ENCODE measurements around the gene TTLL6. TPM values are rescaled to one million over a fixed set of nuclear protein-coding genes. Genes with fewer than 3 reads are reported as not detected.

TTLL6 gene
- total and polyA plus RNA-seq, 2 donors (not counting 3 experiments of a cell fraction or from before 2014, with no cell fraction given): not detected

DNA sequence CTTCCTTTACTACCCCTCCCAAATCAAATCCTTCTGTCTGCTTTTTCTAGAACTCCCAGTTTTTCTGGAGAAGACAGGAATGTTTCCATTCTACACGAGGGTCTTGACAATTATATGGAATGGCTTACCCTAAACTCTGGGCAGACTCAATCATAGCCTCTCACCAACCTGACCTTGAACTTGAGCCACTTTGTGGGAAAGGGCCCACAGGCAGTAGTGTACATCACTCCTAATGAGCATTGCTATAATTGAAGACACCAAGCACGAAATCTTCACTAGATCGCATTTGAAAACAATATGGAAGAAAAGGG is 86.8 kb downstream of the TTLL6 start:
- FAIRE-seq (no peak), DNase-seq (ENCODE audit: low read depth, low spot score) (no peak)
- intact Hi-C loops (cut with micrococcal nuclease) (no loop called here), dilution Hi-C loops (cut with MboI; ENCODE audit: extremely low pct_ligation_motif_present, low sequenced_read_pairs) (no loop called here)
- H3K9me3 ChIP-seq (replicated peaks; ENCODE audit: control insufficient read depth, insufficient read depth, low read length): no peaks in the 10 kb centered on the region
- H3K4me1 ChIP-seq (ENCODE audit: control insufficient read depth, extremely low read depth, insufficient read depth, low read length): no peaks in the 10 kb centered on the region
- TF ChIP-seq GATA2 (IDR thresholded peaks at IDR 0.05; ENCODE audit: insufficient read depth, insufficient read length, low read depth, low read length) (no peak), POLR2A (IDR thresholded peaks at IDR 0.05; ENCODE audit: low read depth, low read length) (no peak), FOS (IDR thresholded peaks at IDR 0.05; ENCODE audit: borderline replicate concordance, insufficient read depth, low read length) (no peak), JUN (IDR thresholded peaks at IDR 0.05; ENCODE audit: borderline replicate concordance, insufficient read depth, insufficient read length, low read depth) (no peak), POLR2AphosphoS5 (IDR thresholded peaks at IDR 0.05; ENCODE audit: insufficient read depth, low read depth, low read length) (no peak), MYC (IDR thresholded peaks at IDR 0.05; ENCODE audit: low read depth, low read length) (no peak), EZH2 (IDR thresholded peaks at IDR 0.05; ENCODE audit: borderline replicate concordance, low read depth, low read length, severe bottlenecking) (no peak)
- TF ChIP-seq, protein P1, sequence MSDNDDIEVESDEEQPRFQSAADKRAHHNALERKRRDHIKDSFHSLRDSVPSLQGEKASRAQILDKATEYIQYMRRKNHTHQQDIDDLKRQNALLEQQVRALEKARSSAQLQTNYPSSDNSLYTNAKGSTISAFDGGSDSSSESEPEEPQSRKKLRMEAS (IDR thresholded peaks at IDR 0.05; ENCODE audit: insufficient read depth, insufficient read length): no peak
- TF ChIP-seq, protein P2, sequence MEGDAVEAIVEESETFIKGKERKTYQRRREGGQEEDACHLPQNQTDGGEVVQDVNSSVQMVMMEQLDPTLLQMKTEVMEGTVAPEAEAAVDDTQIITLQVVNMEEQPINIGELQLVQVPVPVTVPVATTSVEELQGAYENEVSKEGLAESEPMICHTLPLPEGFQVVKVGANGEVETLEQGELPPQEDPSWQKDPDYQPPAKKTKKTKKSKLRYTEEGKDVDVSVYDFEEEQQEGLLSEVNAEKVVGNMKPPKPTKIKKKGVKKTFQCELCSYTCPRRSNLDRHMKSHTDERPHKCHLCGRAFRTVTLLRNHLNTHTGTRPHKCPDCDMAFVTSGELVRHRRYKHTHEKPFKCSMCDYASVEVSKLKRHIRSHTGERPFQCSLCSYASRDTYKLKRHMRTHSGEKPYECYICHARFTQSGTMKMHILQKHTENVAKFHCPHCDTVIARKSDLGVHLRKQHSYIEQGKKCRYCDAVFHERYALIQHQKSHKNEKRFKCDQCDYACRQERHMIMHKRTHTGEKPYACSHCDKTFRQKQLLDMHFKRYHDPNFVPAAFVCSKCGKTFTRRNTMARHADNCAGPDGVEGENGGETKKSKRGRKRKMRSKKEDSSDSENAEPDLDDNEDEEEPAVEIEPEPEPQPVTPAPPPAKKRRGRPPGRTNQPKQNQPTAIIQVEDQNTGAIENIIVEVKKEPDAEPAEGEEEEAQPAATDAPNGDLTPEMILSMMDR (IDR thresholded peaks at IDR 0.05; ENCODE audit: extremely low read depth in 1 of 2, insufficient read depth in 1 of 2, low read depth in 1 of 2, low read length in 2 of 2): no peak
- peaks cover 92 to 97% of the 10 kb centered on the region in 2 experiments for H3K27me3 ChIP-seq (ENCODE audit: control insufficient read depth in 2 of 2, insufficient read depth in 2 of 2, low read length in 2 of 2)
- no peak overlapping the region for H3K4me2 ChIP-seq (ENCODE audit: insufficient read depth, low read length)
- H3K27ac ChIP-seq (ENCODE audit: insufficient read depth, low read depth, low read length): no peak overlapping the region
- no peaks in the 10 kb centered on the region for H3K36me3 ChIP-seq (ENCODE audit: control insufficient read depth in 2 of 2, extremely low read depth in 1 of 2, insufficient read depth in 2 of 2, low read length in 2 of 2)
- no peaks in the 10 kb centered on the region for H3K79me2 ChIP-seq (ENCODE audit: control insufficient read depth, insufficient read depth, low read length)
- H3K9ac ChIP-seq (replicated peaks; ENCODE audit: extremely low read depth, insufficient read depth, low read length): no peak overlapping the region
- H3K4me3 ChIP-seq (replicated peaks in 1 of 3; ENCODE audit: insufficient read depth in 1 of 3, low read depth in 1 of 3, low read length in 3 of 3): no peak overlapping the region
- ChIA-PET POLR2A (no interaction called here), CTCF (interaction anchor here (0.7 to 3.3 kb wide), 3 partner anchors 47 to 149 kb away, joined by 4 to 12 read pairs (median 10); no protein-coding TSS in a partner anchor)
- H3K9me1 ChIP-seq (replicated peaks; ENCODE audit: control insufficient read depth, extremely low read depth, insufficient read depth, low read length): no peaks in the 10 kb centered on the region
- no TSS peak for BruUV-seq (replicated peaks)
- H4K20me1 ChIP-seq (replicated peaks; ENCODE audit: control insufficient read depth, extremely low read depth, insufficient read depth, low read length): no peaks in the 10 kb centered on the region
- no peak overlapping the region for H2AFZ ChIP-seq (ENCODE audit: low read depth, low read length)
